HepG2 (cell line): ENCODE results near the gene NECAB2. TPM values are rescaled to one million over a fixed set of nuclear protein-coding genes. Genes with fewer than 3 reads are reported as not detected.

Source experiments
- AGO2 ChIP-seq: fragments of 200-400 bp; formaldehyde crosslinking; optimal IDR thresholded peaks from 2 replicates; pipeline ENCODE3; 2017; ENCODE audit warnings: mild to moderate bottlenecking, low read depth, low read length, moderate library complexity
- ATM ChIP-seq: fragments of 450-650 bp; IDR thresholded peaks from 2 replicates; pipeline ENCODE4 v1.7.1; 2017; ENCODE audit warnings: mild to moderate bottlenecking, borderline replicate concordance
- BRD4 ChIP-seq: sonication (generic); formaldehyde crosslinking; IDR thresholded peaks from 2 replicates; pipeline ENCODE4 v1.4.0; 2020; ENCODE audit warnings: missing genetic modification reagents
- FOXA3 ChIP-seq: IDR thresholded peaks from 2 replicates; pipeline ENCODE4 v1.6.1; 2016; ENCODE audit warnings: missing genetic modification reagents, missing compliant biosample characterization
- FOXP1 ChIP-seq, 2 experiments: fragments of 450-650 bp in 1 of 2; IDR thresholded peaks; 2 replicates each; pipeline ENCODE4 v1.6.1; 2017 to 2018; ENCODE audit warnings: antibody characterized with exemption in 1 of 2
- HDAC6 ChIP-seq: fragments of 200-600 bp; sonication (generic); IDR thresholded peaks from 2 replicates; pipeline ENCODE4 v1.7.0; 2017; ENCODE audit warnings: mild to moderate bottlenecking, antibody characterized with exemption, low read length, low read depth
- HMGXB3 ChIP-seq: sonication (generic); formaldehyde crosslinking; IDR thresholded peaks from 2 replicates; pipeline ENCODE4 v1.4.0; 2020; ENCODE audit warnings: missing genetic modification reagents, borderline replicate concordance
- KLF13 ChIP-seq: sonication (generic); formaldehyde crosslinking; IDR thresholded peaks from 2 replicates; pipeline ENCODE4 v1.4.0; 2020; ENCODE audit warnings: mild to moderate bottlenecking, missing genetic modification reagents
- MTERF4 ChIP-seq: sonication (generic); formaldehyde crosslinking; IDR thresholded peaks from 2 replicates; pipeline ENCODE4 v1.8.0; 2023; ENCODE audit warnings: mild to moderate bottlenecking, missing genetic modification reagents
- TOPORS ChIP-seq: sonication (generic); formaldehyde crosslinking; IDR thresholded peaks from 2 replicates; pipeline ENCODE4 v1.8.0; 2023; ENCODE audit warnings: mild to moderate bottlenecking, missing genetic modification reagents
- ZNF512 ChIP-seq: sonication (generic); formaldehyde crosslinking; IDR thresholded peaks from 2 replicates; pipeline ENCODE4 v1.4.0; 2020; ENCODE audit warnings: mild to moderate bottlenecking, missing genetic modification reagents
- polyA plus RNA-seq, 8 experiments: library from polyadenylated mRNA; depleted of rRNA in 3 of 8; stranded (reverse) in 7 of 8; unstranded in 1 of 8; fragments of >200 nt; fragmentation: Illumina TruSeq in 4 of 8; extraction: Trizol in 4 of 8; gene quantifications; 2 replicates each; pipeline versions ENCODE4 v1.2.1 to v1.2.3, GENCODE V29; 2011 to 2016; ENCODE audit warnings: low read depth in 4 of 8, missing spikeins in 1 of 8, mixed read lengths in 1 of 8; ENCODE audit not compliant: insufficient read depth in 1 of 8
- total RNA-seq, 5 experiments: library from RNA; depleted of rRNA; stranded (reverse); fragments of >200 nt; fragmentation: Illumina TruSeq; extraction: Trizol; gene quantifications; 2 replicates each; pipeline ENCODE4 v1.2.3, GENCODE V29; 2016; ENCODE audit warnings: low read depth in 1 of 5
- TF ChIP-seq, protein P1 (sequence below): sonication (generic); formaldehyde crosslinking; IDR thresholded peaks from 2 replicates; pipeline ENCODE4 v1.8.1; 2022; ENCODE audit warnings: mild to moderate bottlenecking, missing genetic modification reagents
- TF ChIP-seq, protein P2 (sequence below): IDR thresholded peaks from 2 replicates; pipeline ENCODE4 v1.6.1; 2016; ENCODE audit warnings: missing genetic modification reagents, missing compliant biosample characterization
- TF ChIP-seq, protein P3 (sequence below): sonication (generic); formaldehyde crosslinking; IDR thresholded peaks from 2 replicates; pipeline ENCODE4 v1.8.1; 2022; ENCODE audit warnings: low read depth, mild to moderate bottlenecking, missing genetic modification reagents

The NECAB2 gene
- total and polyA plus RNA-seq, 2 of the 13 experiments (the other 11 are each of a cell fraction or from before 2014, with no cell fraction given): 0.21 to 0.49 TPM

DNA sequence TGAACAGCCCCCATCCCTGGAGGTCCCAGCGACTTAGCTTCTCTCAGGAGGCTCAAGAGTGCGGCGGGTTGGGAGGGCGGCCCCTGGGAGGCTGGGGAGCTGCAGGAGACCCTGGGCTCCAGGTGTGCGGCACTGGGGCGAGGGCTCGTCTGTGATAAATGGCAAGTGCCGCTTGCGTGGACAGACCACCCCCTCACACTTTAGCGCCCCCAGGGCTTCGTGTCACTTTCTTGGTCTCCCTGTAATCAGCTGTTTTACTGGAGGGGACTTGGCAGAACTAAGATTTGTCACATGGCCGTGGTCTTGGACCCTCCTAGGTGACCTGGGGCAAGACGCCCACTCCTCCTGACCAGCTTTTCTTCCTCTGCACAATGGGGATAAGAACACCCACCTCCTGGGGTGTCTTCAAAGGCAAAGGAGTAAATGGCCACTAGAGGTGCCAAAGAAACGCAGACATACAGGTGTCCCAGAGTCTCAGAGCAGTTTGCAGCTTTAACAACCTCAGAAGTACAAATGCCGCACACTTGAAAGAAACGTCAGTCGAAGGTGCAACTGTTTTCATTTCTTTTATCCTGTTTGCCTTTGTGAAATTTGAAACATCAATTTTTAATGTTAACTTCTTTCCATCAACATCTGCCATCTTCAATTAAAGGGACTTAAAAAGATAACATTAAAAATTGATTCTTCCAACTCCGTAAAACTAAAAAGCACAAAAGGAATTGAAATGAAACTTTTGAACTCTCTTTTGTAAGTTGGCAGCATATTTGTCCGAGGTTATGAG is 14.1 kb upstream of the NECAB2 start (continued):
- TF ChIP-seq HMGXB3 (CRISPR knock-in tag) (no peak), FOXA3 (0 out of 2 replicates have a peak, but pooled peaks have one; percentile 12), MTERF4 (peak; percentile 49; the same call in 1 of the 2 replicates), FOXP1 (IDR thresholded peaks at IDR 0.05) (no peak), FOXP1 (CRISPR knock-in tag; IDR thresholded peaks at IDR 0.05) (no peak), ATM (no peak), HDAC6 (no peak), ZNF512 (CRISPR knock-in tag) (0 out of 2 replicates have a peak, but pooled peaks have one; percentile 3), AGO2 (peak; percentile 77), BRD4 (CRISPR knock-in tag) (no peak), TOPORS (CRISPR knock-in tag) (0 out of 2 replicates have a peak, but pooled peaks have one; percentile 2), KLF13 (no peak)
- TF ChIP-seq, protein P1, sequence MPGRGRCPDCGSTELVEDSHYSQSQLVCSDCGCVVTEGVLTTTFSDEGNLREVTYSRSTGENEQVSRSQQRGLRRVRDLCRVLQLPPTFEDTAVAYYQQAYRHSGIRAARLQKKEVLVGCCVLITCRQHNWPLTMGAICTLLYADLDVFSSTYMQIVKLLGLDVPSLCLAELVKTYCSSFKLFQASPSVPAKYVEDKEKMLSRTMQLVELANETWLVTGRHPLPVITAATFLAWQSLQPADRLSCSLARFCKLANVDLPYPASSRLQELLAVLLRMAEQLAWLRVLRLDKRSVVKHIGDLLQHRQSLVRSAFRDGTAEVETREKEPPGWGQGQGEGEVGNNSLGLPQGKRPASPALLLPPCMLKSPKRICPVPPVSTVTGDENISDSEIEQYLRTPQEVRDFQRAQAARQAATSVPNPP (CRISPR knock-in tag): no peak
- TF ChIP-seq, protein P2, sequence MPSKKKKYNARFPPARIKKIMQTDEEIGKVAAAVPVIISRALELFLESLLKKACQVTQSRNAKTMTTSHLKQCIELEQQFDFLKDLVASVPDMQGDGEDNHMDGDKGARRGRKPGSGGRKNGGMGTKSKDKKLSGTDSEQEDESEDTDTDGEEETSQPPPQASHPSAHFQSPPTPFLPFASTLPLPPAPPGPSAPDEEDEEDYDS (CRISPR knock-in tag): peak; percentile 12; the same call in 1 of the 2 replicates
- TF ChIP-seq, protein P3, sequence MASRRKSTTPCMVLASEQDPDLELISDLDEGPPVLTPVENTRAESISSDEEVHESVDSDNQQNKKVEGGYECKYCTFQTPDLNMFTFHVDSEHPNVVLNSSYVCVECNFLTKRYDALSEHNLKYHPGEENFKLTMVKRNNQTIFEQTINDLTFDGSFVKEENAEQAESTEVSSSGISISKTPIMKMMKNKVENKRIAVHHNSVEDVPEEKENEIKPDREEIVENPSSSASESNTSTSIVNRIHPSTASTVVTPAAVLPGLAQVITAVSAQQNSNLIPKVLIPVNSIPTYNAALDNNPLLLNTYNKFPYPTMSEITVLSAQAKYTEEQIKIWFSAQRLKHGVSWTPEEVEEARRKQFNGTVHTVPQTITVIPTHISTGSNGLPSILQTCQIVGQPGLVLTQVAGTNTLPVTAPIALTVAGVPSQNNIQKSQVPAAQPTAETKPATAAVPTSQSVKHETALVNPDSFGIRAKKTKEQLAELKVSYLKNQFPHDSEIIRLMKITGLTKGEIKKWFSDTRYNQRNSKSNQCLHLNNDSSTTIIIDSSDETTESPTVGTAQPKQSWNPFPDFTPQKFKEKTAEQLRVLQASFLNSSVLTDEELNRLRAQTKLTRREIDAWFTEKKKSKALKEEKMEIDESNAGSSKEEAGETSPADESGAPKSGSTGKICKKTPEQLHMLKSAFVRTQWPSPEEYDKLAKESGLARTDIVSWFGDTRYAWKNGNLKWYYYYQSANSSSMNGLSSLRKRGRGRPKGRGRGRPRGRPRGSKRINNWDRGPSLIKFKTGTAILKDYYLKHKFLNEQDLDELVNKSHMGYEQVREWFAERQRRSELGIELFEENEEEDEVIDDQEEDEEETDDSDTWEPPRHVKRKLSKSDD: 0 out of 2 replicates have a peak, but pooled peaks have one; percentile 39
